HG03045 (cell line): ENCODE measurements around the gene ART1.

Experiments used
- ATAC-seq: cut with Tn5 transposase; IDR thresholded peaks from one replicate; pipeline ENCODE4 v1.9.1; 2021; ENCODE audit warnings: mild to moderate bottlenecking, moderate library complexity; ENCODE audit not compliant: unreplicated experiment

The ART1 gene

DNA sequence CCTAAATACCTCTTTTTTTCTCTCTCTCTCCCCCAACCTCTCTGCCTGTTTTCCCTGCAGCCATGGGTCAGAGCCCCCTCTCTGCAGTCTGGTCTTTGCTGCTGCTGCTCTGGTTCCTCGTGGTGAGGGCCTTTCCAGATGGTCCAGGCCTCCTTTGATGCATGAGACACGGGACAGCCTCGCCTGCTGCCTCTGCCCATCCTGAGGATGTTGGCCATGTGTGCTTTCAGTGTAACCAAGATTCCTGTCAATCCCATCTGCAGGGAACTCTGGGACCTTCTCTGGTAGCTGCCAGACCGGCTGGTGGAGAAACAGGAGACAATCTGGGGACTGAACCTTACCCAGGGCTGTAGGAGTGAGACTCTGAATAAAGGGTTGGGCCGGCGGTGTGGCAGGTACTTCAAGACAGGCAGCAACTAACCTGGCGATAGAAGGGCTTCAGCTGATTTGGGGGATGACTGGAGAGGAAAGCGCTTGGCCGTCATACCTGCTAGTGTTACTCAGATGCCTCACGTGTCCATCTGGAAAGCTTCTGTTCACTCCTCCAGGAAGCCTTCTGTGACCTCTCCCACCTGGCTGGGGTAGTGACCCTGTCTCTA, 19.2 kb downstream of the ART1 start:
- ATAC-seq: no peak

DNA sequence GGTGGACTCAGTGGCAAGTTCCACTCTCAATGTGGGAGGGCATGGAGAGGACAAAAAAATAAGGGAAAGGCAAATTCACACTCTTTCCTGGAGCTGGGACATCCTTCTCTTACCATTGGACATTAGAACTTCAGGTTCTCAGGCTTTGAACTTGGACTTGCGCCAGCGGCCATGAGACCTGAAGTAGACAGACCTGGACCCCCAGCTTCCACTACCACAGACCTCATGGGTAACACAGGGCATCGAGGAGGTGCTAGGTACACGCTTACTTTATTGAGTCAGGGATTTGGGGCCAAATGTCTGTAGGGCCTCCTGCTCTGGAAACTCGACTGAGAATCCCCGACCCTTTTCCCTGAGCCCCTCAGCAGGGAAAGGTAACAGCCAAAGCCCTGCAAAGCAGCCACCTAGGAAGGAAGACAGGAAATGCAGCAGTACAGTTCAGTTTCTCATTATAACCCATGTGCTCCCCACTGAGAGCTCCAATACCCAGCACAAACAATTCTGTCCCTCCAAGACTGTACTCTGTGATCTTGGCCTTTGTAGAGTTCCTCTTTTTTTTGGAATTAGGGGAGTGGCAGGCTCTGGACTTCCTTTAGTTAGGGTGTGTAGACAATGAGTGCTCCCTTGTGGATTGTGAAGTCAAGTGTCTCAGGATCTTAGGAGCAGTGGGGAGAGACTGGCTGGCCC, 20.6 kb downstream of the ART1 start:
- no peak for ATAC-seq

DNA sequence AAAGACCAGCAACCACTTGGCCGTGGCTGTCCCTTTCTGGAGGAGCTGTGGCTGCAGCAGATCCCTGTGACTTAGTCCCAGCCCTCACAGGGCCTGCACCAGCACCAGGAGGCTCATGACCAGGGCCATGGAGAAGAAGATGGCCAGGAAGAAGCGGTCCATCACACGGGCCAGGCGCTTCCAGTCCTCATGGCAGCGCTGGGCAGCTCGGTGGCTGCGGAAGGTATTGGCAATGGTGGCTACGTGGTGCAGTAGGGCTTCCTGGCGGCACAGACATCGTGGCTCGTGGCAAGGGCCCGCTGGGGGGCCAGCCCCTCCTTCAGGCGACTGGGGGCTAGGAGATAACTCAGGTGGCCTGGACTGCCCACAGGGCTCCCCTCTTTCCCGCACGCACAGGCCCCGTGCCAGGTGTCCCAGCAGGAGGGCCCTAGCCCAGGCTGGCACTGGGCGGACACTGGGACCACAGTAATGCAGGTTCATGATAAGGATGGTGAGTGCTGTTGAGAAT, 21.1 kb downstream of the ART1 start:
- no peak for ATAC-seq

DNA sequence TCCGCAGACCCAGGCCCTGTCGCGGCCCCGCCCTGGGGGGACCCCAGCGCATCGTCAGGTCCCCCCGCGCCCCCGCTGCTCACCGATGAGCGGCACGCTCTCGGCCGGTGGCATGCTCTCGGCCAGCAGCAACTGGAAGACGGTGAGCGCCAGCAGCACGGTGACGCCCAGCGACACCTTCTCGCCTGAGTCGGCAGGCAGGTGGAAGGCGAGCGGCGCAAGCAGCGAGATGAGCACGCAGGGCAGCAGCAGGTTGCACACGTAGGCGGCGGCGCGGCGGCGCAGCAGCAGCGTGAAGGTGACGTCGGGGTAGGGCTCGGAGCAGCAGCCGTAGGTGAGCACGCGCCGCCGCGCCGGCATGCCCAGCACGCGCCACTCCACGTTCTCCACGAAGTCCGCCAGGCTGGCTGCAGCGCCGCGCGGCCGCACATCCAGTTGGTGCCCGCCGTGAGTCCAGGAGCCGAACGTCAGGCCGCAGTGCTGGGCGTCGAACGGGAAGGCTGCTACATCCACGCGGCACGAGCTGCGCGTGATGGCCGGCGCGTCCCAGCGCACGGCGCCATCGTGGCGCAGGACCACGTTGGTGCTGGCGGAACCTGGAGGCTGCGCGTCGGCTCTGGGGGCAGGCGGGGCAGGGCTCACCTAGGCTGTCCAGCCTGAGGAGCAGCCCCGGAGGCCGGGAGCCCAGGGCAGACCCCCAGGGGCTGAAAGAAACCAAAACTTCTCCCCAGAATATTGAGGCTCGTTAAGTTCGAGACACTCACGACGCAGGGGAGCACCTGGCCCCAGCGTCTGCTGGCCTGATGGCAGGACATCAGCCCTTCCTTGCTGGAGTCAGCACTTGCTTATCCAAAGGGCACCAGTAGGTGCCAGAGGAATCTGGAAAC, 22.5 kb downstream of the ART1 start:
- ATAC-seq: no peak

DNA sequence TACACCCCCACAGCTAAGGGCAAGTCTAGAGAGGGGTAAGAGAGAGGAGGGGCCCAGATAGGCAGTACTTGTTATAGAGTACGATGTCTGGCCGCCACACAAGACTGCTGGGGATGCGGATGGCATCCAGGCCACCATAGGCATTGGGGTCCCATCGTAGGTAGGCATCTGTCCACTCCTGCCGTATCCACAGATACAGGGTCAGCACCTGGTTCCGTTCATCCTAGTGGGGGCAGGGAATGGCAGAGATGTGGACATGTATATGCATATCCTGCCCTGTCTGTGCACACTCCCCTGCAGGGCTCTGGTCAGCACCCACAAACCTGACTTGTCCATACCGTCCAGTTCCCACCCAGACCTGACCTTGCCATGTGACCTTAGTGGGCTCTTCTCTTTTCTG, 24.2 kb downstream of the ART1 start:
- no peak for ATAC-seq

DNA sequence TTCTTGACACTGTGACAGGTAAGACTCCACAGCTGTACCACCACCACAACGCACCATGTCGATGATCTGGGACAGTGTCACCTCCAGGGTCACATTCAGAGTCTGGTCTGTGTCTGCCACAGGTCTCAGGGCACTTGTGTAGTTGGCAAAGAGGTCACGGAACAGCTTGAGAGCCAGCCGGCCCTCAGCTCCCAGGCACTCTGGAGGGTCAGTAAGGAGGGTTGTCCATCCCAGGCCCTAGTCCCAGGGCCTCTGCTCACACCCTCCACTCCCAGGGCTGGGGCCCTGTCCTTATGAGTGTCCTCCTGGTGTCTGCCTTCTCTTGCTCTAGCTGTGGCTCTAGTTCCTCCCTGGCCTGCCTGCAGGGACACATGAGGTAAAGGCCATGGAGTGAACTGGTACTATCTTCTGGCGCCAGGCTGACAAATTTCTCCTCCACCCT, 24.8 kb downstream of the ART1 start:
- ATAC-seq: no peak

DNA sequence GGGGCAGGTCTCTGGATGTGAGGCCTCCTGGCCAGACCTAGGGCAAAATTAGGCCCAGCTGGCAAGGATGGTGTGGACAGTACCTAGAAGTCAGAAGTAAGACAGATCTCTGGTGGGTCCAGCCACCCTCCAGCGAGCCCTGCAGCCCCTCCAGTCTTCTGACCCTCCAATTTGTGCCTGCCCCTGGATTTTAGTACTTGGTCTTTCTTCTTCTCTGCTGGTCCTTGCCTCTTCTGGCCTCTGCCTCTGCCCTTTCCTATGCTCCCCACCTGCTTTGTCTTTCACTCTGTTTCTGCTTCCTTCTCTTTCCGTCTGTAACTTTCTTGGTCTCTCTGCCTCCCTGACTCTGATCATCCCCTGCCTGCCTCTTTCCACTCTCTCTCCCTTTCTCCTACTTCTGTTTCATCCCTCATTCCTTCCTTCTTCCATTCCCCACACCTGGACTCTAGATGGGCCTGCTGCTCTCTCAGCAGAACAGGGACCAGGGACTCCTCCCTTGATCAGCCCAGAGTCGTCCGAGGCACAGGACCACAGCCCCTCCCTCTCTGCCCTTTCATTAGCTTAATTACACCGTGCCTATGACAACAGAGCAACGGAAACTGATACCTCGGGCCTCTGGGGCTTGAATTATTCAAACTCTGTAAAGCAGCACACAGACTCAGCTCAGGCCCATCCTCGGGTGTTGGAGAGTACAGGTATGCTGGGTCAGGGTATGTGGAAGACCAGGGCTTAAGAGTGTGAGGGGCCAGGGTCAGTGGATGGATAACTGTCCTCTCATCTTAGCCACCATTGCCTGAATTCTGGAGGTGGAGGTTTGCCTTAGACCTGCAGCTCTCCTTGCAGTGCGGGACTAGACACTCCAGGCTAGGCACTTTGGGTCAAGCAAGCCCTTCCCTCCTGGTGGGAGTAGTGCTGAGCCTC, 26.7 kb downstream of the ART1 start, which contains the start of gene CHRNA10:
TSS of gene CHRNA10 (minus strand) at position 51 of the 921 bp plus-strand sequence. CDS start 72 bp downstream, outside the sequence.
- ATAC-seq: no peak

DNA sequence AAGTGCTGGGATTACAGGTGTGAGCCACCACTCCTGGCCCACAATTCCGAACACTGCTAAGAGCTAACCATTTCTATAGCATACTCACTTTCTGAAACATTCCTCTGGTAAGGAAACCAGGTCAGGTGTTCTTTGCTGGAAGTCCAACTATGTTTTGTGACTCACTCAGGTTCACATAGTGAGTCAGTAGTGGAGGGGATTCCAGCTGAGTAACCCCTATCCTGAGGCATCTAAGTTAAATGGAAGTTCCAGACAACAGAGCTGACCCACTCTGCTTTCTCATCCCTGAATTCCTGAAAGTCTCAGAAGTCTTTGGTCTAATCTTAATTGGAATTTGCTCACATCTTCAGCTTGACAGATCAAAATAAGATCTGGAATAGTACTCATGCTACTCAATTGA, 29.3 kb downstream of the ART1 start:
- ATAC-seq: no peak

DNA sequence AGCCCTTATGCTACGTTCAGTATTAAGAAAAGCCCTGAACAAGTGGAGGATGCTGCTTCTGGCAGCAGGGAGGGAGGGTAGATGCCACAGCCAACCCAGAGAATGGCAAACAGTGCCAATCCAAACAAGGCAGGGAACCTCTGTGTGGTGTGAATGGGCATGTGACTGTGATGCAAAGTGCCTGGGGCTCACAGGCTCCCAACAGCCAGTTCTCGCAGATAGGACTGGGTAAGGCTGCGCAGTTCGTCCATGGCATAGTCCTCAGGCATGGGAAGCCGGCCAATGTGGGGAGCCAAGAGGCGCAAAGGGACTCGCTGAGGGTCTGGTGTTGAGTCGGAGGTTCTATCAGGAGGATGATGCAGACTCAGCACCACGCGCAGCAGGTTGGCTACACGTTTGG, 31.0 kb downstream of the ART1 start:
- no peak for ATAC-seq

DNA sequence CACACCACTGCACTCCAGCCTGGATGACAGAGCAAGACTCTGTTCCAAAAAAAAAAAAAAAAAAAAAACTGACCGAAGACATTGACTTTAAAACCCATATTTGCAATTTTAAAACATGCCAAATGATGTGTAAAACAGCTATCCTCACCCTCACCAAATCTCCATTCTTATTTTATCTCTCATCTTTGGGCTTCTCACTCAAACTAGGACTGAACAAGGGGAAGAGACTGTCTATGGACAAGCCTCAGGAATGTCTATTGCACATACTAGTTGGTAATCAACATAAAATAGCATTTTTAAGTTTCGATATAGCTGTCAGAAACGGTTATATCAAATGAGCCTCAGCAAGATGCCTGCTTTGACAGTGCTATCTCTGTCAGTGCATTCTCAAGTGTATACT, 34.1 kb downstream of the ART1 start:
- ATAC-seq: no peak

DNA sequence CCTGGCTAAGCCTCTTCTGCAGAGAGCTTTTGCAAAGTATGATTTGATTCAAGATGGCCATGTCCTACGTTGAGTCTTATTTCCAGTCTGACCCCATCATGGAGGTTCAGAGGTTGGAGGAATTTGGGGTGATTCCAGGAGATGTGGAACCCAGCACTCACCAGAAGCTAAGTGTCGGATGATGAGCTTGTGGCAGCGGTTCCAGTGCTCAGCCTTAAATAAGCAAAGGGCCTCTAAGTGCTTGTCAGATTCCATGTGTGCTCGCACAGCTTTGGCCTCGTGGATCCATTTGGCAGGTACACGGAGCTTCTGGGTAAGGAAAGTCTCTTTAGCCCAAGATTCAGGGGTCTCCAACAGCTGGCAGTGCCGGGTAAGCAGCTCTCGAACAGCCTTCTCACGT, 38.1 kb downstream of the ART1 start:
- ATAC-seq: no peak

DNA sequence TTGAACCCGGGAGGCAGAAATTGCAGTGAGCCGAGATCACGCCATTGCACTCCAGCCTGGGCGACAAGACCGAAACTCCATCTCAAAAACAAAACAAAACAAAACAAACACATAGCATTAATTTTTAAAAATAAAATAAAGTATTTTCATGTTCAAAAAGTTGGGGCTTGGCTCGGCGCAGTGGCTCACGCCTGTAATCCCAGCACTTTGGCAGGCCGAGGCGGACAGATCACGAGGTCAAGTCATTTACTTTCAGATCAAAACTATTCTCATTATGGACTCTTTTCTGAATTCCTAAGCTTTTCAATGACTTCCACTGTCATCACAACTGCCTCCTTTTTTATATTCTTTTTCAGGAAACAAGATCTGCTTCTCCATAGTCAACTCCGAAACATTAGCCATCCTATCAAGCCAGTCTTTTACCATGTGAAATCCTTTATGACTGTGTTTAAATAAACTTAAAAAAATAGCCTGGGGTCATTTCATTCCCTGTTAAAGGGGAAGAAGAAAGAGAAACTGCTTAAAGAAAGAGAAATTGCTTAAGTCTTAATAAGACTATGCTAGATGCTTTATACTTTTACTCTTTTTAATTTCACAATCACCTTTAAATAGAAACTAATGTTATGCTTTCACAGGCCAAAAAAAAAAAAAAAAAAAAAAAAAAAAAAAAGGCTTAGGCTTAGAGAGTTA, 39.3 kb downstream of the ART1 start:
- ATAC-seq: no peak

DNA sequence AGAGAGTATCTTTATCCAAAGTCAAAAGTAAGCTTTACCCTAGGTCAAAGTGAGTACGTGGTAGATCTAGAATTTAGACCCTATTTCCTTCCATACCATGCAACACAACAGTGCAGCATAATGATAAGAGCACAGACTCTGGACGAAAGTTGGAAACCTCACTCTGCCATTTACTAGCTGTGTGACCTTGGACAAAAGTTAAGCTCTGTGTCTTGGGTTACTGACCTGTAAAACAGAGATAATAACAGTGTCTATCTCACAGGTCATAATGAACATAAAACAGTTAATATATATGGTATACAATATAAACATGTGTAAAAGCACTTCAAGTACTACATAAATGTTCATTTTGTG, 39.9 kb downstream of the ART1 start:
- no peak for ATAC-seq

DNA sequence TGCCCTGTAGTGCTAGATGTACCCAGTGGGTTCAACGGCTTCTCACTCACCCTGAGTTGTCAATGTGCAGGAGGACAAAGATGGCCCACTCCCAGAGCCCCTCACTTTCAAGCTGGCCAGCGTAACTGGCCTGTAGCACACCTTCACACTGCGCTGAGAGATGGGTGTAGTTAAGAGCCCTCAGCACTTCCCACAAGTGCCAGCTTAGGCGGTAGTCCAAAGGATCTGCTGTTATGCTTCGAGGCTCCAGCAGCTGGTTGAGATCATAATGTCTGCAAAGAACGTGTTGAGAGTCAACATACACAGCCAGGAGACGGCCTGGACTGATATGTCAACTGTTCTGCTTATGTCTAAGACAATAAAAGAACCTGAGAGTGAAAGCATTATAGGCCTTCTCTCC, 41.0 kb downstream of the ART1 start:
- no peak for ATAC-seq

DNA sequence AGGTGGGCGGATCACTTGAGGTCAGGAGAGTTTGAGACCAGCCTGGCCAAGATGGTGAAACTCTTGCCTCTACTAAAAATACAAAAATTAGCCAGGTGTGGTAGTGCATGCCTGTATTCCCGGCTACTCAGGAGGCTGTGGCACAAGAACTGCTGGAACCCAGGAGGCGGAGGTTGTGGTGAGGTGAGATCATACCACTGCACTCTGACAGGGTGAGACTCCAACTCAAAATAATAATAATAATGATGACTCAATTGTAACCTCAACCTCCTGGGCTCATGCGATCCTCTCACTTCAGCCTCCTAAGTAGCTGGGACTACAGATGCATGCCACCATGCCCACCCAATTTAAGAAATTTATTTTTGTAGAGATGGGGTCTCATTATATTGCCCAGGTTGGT, 41.8 kb downstream of the ART1 start:
- ATAC-seq: no peak

DNA sequence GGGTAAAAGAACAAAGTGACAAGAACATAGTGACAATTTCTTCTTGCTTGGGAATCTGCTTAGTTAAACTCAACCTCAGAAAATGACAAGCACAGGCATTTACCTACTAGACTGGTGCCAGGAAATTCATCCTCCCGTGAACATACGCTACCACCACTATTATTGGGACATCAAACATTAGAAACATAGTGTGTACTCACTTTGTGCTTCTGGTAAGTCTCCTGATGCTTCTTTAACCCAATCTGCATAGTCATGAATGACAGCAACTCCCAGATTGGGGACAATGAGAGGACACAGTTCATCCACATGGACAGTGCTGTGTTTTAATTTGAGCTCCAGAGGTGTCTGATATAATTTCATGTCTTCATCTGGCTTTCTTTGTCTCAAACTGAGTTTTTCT, 55.5 kb downstream of the ART1 start:
- ATAC-seq: no peak

DNA sequence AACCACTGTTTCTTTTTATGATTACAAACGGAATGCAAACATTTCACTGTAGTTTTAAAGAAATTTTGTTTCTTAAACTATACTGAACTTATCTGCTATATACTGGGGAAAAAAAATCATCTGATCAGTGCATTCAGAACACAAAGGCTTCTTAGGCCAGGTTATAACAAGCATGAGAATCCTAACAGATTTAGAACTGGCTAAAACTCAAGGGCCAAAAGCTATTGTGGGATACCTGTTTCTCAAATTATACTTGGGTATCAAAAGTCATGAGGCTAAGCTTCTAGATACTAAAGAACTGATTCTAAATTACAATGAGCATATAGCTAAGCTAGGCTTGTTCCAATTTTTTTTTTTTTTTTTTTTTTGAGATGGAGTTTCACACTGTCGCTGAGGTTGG, 56.0 kb downstream of the ART1 start:
- ATAC-seq: no peak

DNA sequence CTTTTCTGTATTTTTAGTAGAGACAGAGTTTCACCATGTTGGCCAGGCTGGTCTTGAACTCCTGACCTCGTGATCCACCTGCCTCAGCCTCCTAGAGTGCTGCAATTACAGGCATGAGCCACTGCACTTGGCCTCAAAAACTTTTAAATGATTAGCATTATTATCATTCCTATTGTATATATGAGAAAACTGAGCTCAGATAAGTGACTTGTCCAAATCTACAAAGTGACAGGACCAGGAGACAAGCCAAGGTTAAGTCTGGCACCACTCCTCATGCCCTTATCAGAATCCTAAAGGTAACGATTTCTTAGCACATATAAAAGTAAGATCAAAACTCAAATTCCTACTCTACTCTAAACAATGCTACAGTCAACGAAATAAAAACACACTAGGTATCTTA, 58.5 kb downstream of the ART1 start:
- ATAC-seq: no peak

DNA sequence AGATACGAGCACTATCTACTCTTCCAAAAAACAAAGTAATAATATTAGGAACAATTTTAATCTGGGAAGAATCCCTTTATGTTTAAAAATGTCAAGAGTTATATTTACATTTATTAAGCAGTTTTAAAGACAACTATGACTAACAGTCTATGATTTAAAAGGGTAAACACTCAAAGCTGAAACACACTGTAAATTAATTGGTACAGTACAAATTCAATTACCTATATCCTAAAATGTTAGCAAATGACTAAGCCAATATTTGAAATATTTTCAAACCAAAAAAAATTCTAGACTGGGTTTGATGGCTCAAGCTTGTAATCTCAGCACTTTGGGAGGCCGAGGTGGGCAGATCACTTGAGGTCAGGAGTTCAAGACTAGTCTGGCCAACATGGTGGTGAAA, 62.2 kb downstream of the ART1 start:
- no peak for ATAC-seq

DNA sequence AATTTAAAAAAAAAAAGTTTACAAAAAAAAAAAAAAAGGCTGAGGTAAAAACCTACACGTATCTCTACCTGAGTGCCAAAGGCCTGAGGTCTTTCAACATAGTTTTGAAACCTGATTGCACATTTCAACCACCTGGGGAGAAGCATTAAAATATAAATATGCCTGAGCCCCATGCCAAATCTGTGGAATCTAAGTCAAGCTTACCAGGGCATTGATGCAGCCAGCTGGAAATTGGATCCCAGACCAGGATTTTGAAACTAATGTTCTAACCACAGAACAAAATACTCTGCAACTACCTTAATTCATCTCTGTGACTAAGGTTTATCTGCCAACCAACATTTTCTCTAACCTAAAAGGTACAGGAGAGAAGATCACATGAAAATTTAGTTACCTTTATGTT, 65.0 kb downstream of the ART1 start:
- no peak for ATAC-seq
